ENCODE measurements around the gene PARP2. TPM values are rescaled to one million over a fixed set of nuclear protein-coding genes. Genes with fewer than 3 reads are reported as not detected.

PARP2 gene
- total and polyA plus RNA-seq, 9 of the 15 experiments (the other 6 are each of a cell fraction or from before 2014, with no cell fraction given), result 19.7 to 50.5 (median 29.9) TPM

DNA sequence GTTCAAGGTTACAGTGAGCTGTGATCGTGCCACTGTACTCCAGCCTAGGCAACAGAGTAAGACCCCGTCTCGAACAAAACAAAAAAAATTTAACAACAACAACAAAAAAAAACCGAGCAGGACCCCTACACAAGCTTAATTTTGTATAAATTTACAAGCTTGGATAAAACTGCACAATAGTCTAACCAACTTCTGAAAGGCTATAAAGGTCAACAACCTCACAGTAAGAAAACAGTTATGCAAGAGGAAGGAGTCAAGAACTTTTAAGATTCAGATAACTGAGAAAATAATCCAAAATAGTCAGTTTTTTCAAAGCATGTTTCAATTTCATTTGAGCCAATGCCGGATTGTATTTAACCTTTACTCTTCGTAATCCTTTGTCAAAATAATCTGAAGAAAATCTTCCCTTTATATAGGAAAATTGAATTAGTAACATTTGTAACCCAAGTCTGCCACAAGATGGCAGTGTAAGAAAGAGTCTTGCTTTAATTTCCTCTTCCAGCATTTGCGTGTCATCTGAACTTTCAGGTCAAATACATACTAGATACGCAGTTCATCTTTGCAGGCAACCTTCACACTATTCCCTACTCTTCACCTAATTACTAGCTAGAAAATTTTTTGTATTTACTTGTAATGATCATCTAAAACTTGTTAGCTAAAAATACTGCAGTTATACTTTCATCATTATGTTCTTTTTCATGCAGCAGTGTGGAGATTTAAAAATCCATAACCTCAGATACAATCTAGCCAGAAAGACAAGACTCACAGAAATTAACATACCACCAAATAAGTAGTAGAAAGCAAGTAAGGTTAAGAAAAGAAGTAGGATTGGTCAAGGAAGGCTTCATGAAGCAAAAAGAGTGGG is 16.2 kb upstream of the PARP2 start:
- Histone ChIP-seq H3K27ac (ENCODE audit: extremely low read depth, low read depth, low read length) (no peak overlapping the region), H3K79me2 (ENCODE audit: control insufficient read depth, insufficient read depth, low read length) (peaks cover 86% of the 10 kb centered on the region), H4K20me1 (replicated peaks; ENCODE audit: control insufficient read depth, insufficient read depth, low read length) (no peaks in the 10 kb centered on the region; the same call in 1 of the 2 replicates)
- TF ChIP-seq, protein P1, sequence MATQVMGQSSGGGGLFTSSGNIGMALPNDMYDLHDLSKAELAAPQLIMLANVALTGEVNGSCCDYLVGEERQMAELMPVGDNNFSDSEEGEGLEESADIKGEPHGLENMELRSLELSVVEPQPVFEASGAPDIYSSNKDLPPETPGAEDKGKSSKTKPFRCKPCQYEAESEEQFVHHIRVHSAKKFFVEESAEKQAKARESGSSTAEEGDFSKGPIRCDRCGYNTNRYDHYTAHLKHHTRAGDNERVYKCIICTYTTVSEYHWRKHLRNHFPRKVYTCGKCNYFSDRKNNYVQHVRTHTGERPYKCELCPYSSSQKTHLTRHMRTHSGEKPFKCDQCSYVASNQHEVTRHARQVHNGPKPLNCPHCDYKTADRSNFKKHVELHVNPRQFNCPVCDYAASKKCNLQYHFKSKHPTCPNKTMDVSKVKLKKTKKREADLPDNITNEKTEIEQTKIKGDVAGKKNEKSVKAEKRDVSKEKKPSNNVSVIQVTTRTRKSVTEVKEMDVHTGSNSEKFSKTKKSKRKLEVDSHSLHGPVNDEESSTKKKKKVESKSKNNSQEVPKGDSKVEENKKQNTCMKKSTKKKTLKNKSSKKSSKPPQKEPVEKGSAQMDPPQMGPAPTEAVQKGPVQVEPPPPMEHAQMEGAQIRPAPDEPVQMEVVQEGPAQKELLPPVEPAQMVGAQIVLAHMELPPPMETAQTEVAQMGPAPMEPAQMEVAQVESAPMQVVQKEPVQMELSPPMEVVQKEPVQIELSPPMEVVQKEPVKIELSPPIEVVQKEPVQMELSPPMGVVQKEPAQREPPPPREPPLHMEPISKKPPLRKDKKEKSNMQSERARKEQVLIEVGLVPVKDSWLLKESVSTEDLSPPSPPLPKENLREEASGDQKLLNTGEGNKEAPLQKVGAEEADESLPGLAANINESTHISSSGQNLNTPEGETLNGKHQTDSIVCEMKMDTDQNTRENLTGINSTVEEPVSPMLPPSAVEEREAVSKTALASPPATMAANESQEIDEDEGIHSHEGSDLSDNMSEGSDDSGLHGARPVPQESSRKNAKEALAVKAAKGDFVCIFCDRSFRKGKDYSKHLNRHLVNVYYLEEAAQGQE (IDR thresholded peaks at IDR 0.05; ENCODE audit: borderline replicate concordance), result peak; percentile 60; the same call in 1 of the 2 replicates
- TF ChIP-seq, protein P1 (CRISPR knock-in tag; IDR thresholded peaks at IDR 0.05; ENCODE audit: low read depth), result no peak
- TF ChIP-seq BDP1 (IDR thresholded peaks at IDR 0.05; ENCODE audit: insufficient read depth, insufficient read length) (no peak), HNRNPK (IDR thresholded peaks at IDR 0.05; ENCODE audit: low read depth, low read length, poor library complexity, severe bottlenecking) (no peak), NR2C2 (CRISPR knock-in tag; IDR thresholded peaks at IDR 0.05) (no peak), NR2C2 (tag; IDR thresholded peaks at IDR 0.05) (peak; percentile 54), PTBP1 (IDR thresholded peaks at IDR 0.05; ENCODE audit: low read depth, low read length) (no peak)

More for the DNA sequence above, 16.2 kb upstream of the PARP2 start:
- intact Hi-C loops (cut with micrococcal nuclease), result loop anchor here (1.0 to 5.0 kb wide), 3 partner anchors 16 to 282 kb away; partner anchors contain the start of genes PARP2 and TEP1
- Histone ChIP-seq H3K9me3 (replicated peaks; ENCODE audit: control insufficient read depth, insufficient read depth, low read depth, low read length) (no peaks in the 10 kb centered on the region; the same call in 1 of the 2 replicates), H3K9ac (ENCODE audit: insufficient read depth in 1 of 2, low read depth in 2 of 2, low read length in 2 of 2) (no peak overlapping the region; a peak in 1 of 4 replicates), H3K36me3 (ENCODE audit: control insufficient read depth, insufficient read depth, low read length) (peaks cover 78% of the 10 kb centered on the region), H3K4me3 (no peak overlapping the region), H3K9me1 (ENCODE audit: control insufficient read depth, insufficient read depth, low read length) (no peaks in the 10 kb centered on the region), H2AFZ (ENCODE audit: low read depth, low read length) (no peak overlapping the region), H3K4me2 (ENCODE audit: insufficient read depth, low read length) (no peak overlapping the region), H3K27me3 (ENCODE audit: control insufficient read depth in 2 of 2, insufficient read depth in 2 of 2, low read length in 2 of 2) (no peaks in the 10 kb centered on the region), H3K4me1 (replicated peaks in 1 of 2; ENCODE audit: control insufficient read depth in 2 of 2, insufficient read depth in 2 of 2, low read length in 2 of 2) (peaks cover 0 to 14% of the 10 kb centered on the region in 2 experiments; a peak in 2 of 5 replicates)
- BruUV-seq (replicated peaks), result no TSS peak
- ChIA-PET POLR2A (interaction anchor here (0.7 to 1.1 kb wide), 2 partner anchors 11 to 149 kb away, joined by 3 to 4 read pairs; no protein-coding TSS in a partner anchor), CTCF (ENCODE audit: low intra/inter-chr PET ratio) (interaction anchor here (0.8 to 3.1 kb wide), 4 partner anchors 24 to 282 kb away, joined by 3 to 43 read pairs (median 4); no protein-coding TSS in a partner anchor)
- peak; percentile 34; the same call in 2 of the 3 replicates for ATAC-seq
- peak in 2 of 4 experiments; percentile 27 to 72 for DNase-seq (ENCODE audit: extremely low read depth in 1 of 4, low spot score in 3 of 4)
- FAIRE-seq, result peak; percentile 49
- WGBS (ENCODE audit: insufficient coverage, low coverage, missing lambda C conversion rate), result 54% methylated on average over 8 of the region's 8 CpGs
- in situ Hi-C loops (cut with MboI), result loop anchor here (5.0 kb wide), 1 partner anchor 285 kb away; no protein-coding TSS in a partner anchor

All from K562 (cell line).